ENCODE measurements around the gene ESYT1.

The ESYT1 gene

DNA sequence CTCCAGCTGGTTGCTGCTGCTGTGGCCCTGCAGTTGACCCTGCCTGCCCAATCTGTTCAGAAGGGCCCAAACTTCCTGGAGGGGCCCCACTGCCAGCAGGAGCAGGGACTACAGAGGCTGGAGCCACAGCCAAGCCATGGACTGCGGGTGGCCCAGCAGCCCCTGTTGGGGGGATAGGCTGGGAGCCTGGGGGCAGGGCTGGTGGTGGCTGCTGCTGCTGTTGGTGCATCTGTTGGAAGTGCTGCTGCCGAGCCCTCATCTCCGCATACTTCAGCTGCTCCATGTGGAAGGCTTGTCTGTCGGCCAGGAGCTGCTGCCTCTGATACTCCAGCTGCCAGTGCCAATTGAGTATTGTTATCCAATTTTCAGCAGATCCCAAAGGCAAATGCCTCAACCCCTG is 37.3 kb downstream of the ESYT1 start:
- H3K27ac ChIP-seq (ENCODE audit: poor library complexity, severe bottlenecking): no peak overlapping the region

DNA sequence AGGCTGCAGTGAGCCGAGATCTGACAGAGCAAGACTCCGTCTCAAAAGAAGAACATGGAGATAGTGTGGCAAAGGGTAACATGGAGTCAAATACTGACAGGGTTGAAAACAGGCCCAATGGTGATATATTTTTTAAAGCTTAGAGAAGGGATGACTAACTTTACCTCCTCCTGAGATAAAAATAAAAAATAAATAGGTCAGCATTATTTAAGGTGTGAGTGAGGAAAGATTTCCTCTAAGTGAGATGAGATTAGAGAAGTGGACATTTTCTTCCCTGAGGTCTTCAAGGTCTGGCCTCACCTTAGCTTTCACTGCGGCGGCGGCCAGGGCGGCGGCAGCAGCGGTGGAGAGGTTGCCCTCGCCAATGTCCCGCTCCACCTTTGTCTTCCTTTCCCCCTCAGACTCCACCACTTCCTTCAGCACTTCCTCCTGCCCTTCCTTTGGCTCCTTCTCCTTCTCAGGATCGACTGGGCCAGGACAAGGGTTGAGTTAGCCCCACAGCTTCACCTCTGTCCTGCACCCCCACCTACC is 41.2 kb downstream of the ESYT1 start:
- no peak for ATAC-seq (ENCODE audit: low read depth)
- no peaks in the 10 kb centered on the region for H3K27me3 ChIP-seq (ENCODE audit: insufficient read depth, poor library complexity, severe bottlenecking)
- no peaks in the 10 kb centered on the region for H3K9me3 ChIP-seq (ENCODE audit: severe bottlenecking)
- H3K4me3 ChIP-seq (ENCODE audit: severe bottlenecking): no peak overlapping the region
- TF ChIP-seq, protein P1, sequence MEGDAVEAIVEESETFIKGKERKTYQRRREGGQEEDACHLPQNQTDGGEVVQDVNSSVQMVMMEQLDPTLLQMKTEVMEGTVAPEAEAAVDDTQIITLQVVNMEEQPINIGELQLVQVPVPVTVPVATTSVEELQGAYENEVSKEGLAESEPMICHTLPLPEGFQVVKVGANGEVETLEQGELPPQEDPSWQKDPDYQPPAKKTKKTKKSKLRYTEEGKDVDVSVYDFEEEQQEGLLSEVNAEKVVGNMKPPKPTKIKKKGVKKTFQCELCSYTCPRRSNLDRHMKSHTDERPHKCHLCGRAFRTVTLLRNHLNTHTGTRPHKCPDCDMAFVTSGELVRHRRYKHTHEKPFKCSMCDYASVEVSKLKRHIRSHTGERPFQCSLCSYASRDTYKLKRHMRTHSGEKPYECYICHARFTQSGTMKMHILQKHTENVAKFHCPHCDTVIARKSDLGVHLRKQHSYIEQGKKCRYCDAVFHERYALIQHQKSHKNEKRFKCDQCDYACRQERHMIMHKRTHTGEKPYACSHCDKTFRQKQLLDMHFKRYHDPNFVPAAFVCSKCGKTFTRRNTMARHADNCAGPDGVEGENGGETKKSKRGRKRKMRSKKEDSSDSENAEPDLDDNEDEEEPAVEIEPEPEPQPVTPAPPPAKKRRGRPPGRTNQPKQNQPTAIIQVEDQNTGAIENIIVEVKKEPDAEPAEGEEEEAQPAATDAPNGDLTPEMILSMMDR (IDR thresholded peaks at IDR 0.05; ENCODE audit: poor library complexity, severe bottlenecking): no peak
- H3K36me3 ChIP-seq (ENCODE audit: low read depth): peaks cover 93% of the 10 kb centered on the region
- no peak for DNase-seq (ENCODE audit: low spot score)
- no peak overlapping the region for H3K27ac ChIP-seq (ENCODE audit: poor library complexity, severe bottlenecking)
- H3K4me1 ChIP-seq (ENCODE audit: insufficient read depth, poor library complexity, severe bottlenecking): no peaks in the 10 kb centered on the region

More for the DNA sequence above, 37.3 kb downstream of the ESYT1 start:
- H3K4me3 ChIP-seq (ENCODE audit: severe bottlenecking): no peak overlapping the region
- H3K9me3 ChIP-seq (ENCODE audit: severe bottlenecking): no peaks in the 10 kb centered on the region
- TF ChIP-seq, protein P1 (IDR thresholded peaks at IDR 0.05; ENCODE audit: poor library complexity, severe bottlenecking): no peak
- no peaks in the 10 kb centered on the region for H3K4me1 ChIP-seq (ENCODE audit: insufficient read depth, poor library complexity, severe bottlenecking)
- ATAC-seq (ENCODE audit: low read depth) (peak; percentile 10; the same call in 1 of the 3 replicates), DNase-seq (ENCODE audit: low spot score) (no peak)
- peaks cover 96% of the 10 kb centered on the region for H3K36me3 ChIP-seq (ENCODE audit: low read depth)
- H3K27me3 ChIP-seq (ENCODE audit: insufficient read depth, poor library complexity, severe bottlenecking): no peaks in the 10 kb centered on the region

DNA sequence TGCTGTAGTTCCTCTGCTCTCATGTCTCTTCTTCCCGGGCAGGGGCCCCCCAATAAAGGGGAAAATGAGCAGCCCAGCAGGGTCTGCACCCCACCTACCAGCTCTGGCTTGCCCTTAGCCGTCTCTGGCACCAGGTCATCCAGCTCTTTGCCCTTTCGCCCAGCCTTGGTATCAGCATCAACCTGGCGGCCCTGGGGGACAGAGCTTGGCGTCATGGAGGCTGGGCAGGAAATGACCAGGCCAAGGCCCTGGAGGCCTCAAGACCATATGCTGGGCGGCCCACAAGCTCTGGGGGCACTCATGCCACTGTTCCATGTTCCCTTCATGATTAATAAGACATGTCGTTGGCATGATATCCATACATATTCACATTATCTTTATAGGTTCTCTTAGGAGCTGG is 44.8 kb downstream of the ESYT1 start:
- no peak for ATAC-seq (ENCODE audit: low read depth)
- TF ChIP-seq, protein P1 (IDR thresholded peaks at IDR 0.05; ENCODE audit: poor library complexity, severe bottlenecking): no peak
- H3K9me3 ChIP-seq (ENCODE audit: severe bottlenecking): no peaks in the 10 kb centered on the region
- H3K36me3 ChIP-seq (ENCODE audit: low read depth): peaks cover 91% of the 10 kb centered on the region
- no peaks in the 10 kb centered on the region for H3K4me1 ChIP-seq (ENCODE audit: insufficient read depth, poor library complexity, severe bottlenecking)
- no peaks in the 10 kb centered on the region for H3K27me3 ChIP-seq (ENCODE audit: insufficient read depth, poor library complexity, severe bottlenecking)
- no peak for DNase-seq (ENCODE audit: low spot score)
- H3K4me3 ChIP-seq (ENCODE audit: severe bottlenecking): no peak overlapping the region
- H3K27ac ChIP-seq (ENCODE audit: poor library complexity, severe bottlenecking): no peak overlapping the region

DNA sequence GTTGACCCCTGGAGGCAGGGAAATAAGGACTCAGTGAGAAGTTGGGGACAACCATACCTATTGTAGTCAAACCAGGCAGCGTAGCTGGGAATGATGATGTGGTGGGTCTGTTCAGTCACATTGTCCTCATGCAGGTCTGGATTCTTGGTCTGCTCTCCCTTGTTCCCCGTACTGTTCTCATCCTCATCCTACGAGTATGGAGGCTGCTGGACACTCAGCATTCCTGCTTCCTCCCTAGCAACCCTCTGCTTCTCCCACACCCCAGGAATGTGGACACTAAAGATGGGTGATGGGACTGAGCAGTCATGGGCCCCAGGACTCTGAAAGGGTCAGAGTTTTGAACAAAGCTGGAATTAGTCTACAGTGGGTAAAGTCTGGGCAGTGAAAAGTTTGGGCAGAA is 50.3 kb downstream of the ESYT1 start:
- peaks cover 77% of the 10 kb centered on the region for H3K36me3 ChIP-seq (ENCODE audit: low read depth)
- ATAC-seq (ENCODE audit: low read depth) (peak; percentile 12; the same call in 2 of the 3 replicates), DNase-seq (ENCODE audit: low spot score) (no peak)
- TF ChIP-seq, protein P1 (IDR thresholded peaks at IDR 0.05; ENCODE audit: poor library complexity, severe bottlenecking): no peak
- no peaks in the 10 kb centered on the region for H3K4me1 ChIP-seq (ENCODE audit: insufficient read depth, poor library complexity, severe bottlenecking)
- no peaks in the 10 kb centered on the region for H3K9me3 ChIP-seq (ENCODE audit: severe bottlenecking)
- no peak overlapping the region for H3K4me3 ChIP-seq (ENCODE audit: severe bottlenecking)
- no peaks in the 10 kb centered on the region for H3K27me3 ChIP-seq (ENCODE audit: insufficient read depth, poor library complexity, severe bottlenecking)
- H3K27ac ChIP-seq (ENCODE audit: poor library complexity, severe bottlenecking): no peak overlapping the region

DNA sequence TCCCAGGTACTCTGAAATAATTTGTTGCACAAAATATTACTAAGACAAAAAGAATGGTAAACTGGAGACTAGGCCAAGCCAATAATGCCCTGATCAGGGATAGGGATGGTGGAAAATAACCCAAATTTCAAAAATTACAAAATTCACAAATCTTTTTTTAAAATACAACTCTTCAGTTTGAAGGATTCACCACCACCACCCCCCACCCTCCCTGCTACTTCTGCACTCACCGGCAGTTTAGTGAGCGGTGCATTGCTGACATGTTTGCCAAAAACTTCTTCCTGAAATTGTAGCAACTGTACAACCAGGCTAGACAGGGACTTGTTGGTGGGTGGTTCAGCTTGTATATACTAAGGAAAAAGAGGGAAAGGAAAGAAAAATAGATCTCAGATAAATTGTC is 58.9 kb downstream of the ESYT1 start:
- TF ChIP-seq, protein P1 (IDR thresholded peaks at IDR 0.05; ENCODE audit: poor library complexity, severe bottlenecking): no peak
- Histone ChIP-seq H3K27me3 (ENCODE audit: insufficient read depth, poor library complexity, severe bottlenecking) (no peaks in the 10 kb centered on the region), H3K27ac (ENCODE audit: poor library complexity, severe bottlenecking) (peak overlapping the region; percentile 80), H3K9me3 (ENCODE audit: severe bottlenecking) (no peaks in the 10 kb centered on the region), H3K4me1 (ENCODE audit: insufficient read depth, poor library complexity, severe bottlenecking) (peaks cover 7% of the 10 kb centered on the region), H3K4me3 (ENCODE audit: severe bottlenecking) (no peak overlapping the region), H3K36me3 (ENCODE audit: low read depth) (peaks cover 55% of the 10 kb centered on the region)
- ATAC-seq (ENCODE audit: low read depth) (no peak), DNase-seq (ENCODE audit: low spot score) (no peak)

All from RWPE2 (cell line).